Stimulated activated CD4-positive, alpha-beta T cell treated with anti-CD3 and anti-CD28 coated beads, TNF-alpha, amount 100 ng/mL, for 1 hour (primary cell): ENCODE measurements around the gene UTP11.
"Not testable (repeated sequence)": the region's sequence is repeated elsewhere in the genome, so short reads cannot be mapped to it uniquely, and the experiment has no call there.

Source experiments
- DNase-seq, 3 donors: peaks; one replicate each; pipeline ENCODE4 v3.0.0-alpha.2; 2020; ENCODE audit warnings: low read depth in 3 of 3, low spot score in 1 of 3

Gene UTP11

GRCh38 chr1:38027201-38028104, 14.9 kb downstream of the UTP11 start:
- DNase-seq, result no peak

DNA sequence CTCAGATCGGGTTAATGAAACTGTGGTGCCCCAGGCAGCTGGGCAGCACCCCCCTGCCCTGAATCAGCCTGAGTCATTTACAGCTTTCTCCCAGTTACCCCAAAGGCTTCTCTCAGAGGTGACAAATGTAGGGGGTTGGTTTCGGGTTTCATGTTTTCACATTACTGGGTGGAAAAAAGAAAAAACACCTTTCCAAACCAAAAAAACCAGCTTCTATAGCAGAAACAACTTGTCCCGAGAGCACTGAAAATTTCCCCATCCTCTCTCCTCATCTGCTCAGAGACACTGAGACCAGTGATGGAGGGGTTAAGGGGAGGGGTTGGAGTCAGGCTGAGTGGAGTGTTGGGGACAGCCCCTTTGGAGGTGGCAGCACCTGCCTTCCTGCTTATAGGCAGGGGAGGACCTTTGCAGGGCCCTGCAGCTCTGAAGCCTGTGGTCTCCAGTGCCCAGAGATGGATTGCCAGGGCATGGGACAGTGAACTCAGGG, 15.6 kb downstream of the UTP11 start:
- DNase-seq, result peak in 1 of 3 donors; percentile 51

DNA sequence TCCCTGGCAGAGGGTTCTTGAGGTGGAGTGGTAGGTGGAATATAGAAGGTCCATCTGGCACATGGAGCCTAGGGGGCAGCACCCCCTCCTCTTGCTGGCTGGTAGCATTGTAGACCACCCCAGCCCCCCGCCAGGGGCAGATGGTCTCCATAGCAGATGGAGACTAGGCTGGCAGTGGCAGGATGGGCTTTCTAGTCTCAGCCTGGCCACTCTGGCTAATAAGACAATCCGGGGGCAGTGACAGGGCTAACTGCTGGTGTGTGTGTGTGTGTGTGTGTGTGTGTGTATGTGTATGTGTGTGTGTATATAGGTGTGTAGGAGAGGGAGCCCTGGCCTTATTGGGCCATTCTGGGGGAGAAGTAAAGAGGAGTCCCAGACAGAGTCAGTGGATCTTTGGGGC, 16.1 kb downstream of the UTP11 start:
- no peak for DNase-seq

- DNase-seq, result no peak
Observed at GRCh38 chr1:38029081-38029681, 16.6 kb downstream of the UTP11 start.

- peak in 1 of 3 donors; percentile 62 for DNase-seq
Observed at GRCh38 chr1:38029685-38030511, 17.4 kb downstream of the UTP11 start.

- DNase-seq, result no peak
Observed at GRCh38 chr1:38030596-38031512, 18.3 kb downstream of the UTP11 start.

DNA sequence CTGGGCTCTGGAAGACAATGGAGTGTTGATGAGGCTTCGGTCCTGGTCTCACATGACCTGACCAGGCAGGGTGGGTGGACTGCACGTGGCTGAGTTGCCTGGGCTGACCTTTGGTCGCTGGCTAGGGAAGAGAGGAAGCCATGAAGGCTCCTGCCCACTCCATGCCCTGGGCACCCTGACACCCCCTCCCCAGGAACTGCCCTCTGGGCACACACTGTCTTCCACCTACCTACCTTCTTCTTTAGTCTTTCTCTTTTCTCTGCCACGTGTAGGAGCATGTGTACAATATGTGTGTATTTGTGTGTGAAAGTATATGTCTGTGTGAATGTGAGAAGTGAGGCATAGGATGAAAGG, 19.0 kb downstream of the UTP11 start:
- no peak for DNase-seq

DNA sequence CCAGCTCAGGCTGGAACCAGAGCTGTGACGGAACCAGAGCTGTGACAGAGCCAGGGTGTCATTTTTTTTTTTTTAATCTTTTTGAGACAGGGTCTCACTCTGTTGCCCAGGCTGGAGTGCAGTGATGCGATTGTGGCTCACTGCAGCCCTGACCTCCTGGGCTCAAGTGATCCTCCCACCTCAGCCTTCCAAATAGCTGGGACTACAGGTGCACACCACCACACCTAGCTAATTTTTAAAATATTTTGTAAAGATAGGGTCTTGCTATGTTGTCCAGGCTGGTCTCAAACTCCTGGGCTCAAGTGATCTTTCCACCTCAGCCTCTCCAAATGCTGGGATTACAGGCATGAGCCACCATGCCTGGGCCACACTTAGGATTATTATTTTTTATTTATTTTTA, 20.5 kb downstream of the UTP11 start:
- DNase-seq, result not testable (repeated sequence)

DNA sequence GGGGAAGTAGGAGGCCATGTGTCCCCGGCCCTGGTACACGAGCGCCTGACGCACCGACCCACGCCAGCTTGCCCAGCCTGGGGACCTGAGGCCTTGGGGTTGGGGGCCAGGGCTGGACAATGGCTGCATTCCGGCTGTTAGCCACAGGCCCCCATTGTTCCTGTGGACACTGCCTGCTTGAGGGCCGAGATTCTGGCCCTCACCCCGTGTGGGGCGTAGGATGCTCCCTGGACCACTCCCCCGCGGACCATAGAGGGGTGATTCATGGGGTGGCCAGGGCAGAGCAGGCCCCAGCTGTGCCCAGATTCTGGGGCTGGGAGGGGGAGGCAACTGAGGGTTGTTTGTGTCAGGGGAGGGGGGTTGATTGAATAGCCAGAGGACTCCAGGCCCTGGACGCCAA, 22.3 kb downstream of the UTP11 start:
- DNase-seq, result no peak

DNA sequence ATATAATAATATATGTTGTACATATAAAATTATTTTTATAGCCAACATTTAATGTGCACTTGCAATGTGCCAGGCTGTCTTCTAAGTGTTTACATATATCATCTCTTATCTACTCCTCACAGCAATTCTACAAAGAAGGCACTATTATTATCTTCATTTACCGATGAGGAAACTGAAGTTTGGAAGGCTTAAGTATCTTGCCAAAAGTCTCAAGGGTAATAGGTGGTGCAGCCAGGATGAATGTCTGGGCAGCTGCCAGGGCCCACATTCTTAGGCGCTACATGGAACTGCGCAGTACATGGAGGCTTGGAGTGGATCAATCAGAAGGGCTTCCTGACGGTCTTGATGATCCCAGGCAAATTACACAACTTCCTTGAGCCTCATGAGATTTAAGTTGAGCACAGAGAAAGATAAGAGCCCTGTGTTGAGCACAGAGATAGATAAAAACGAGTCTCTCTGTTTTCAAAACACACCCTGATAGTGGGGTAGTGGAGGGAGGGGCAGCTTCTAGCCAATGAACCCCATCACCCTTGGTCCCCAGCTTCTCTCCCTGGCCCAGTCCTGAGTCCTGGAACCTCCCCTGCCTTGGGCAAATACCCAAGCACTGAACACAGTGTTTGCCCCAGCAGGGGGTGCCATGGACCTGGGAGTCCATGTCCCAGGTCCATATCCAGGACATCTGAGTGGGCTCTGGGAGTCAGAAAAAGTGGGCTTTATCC, 24.8 kb downstream of the UTP11 start:
- DNase-seq, result no peak

DNA sequence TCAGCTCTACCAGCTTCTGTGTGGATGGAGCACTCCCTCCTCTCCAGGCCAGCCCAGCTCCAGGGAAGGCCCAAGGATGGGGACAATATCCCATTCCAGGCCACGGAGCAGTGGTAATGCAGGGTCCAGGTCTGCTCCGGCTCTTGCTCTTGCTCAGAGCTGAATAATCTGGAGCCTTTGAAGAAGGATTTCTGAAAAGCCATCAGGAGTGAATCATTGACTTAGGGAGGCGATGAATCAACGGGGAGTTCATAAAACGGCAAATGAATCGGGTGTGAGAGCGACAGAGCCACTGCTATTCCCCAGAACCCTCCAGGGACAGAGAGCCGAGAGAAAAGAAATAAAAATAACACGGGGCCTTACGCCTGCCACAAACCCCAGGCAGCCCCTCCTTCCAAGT, 26.3 kb downstream of the UTP11 start:
- no peak for DNase-seq

GRCh38 chr1:38039331-38040088, 27.0 kb downstream of the UTP11 start:
- DNase-seq, result no peak

DNA sequence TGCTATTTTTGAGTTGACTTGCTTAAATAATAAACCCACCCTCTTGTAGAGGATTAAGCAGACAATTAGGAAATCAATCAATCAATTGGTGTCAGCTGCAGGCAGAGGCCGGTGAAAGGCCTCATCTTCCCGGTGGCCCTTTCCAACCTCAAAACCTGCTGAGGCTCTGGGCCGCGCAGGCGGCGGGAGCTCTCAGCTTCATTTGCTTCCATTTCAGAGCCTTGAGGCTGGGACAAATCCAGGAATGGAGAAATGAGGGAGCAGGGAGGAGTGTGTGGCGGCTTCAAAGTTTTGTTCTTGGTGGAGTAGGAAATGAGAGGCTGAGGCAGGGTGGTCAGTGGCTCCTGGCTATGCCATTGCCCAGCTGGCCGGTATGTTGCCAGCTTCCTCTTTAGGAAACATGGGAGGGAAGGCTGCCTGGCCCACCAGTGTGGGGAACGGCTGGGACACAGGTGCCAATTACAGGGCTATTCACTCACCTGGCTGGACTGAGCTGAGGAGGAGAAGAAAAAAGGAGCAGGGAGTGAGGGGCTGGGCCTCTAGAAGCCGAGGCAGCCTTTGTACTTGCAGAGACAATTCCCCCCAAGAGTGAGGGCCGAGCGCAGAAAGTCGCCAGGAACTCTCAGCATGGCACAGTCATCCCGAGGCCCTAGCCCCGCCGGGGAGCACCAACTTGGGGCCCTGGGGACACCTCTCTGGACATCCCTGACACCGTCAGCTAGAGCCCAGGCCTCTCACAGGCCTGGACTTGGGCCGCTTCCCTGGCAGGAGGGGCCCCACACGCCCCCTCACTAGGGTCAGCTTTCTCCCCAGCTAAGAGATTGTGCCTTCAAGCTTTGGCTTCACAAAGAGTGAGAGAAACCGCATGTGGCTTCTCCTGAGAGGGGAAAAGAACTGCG, 29.7 kb downstream of the UTP11 start:
- no peak for DNase-seq

DNA sequence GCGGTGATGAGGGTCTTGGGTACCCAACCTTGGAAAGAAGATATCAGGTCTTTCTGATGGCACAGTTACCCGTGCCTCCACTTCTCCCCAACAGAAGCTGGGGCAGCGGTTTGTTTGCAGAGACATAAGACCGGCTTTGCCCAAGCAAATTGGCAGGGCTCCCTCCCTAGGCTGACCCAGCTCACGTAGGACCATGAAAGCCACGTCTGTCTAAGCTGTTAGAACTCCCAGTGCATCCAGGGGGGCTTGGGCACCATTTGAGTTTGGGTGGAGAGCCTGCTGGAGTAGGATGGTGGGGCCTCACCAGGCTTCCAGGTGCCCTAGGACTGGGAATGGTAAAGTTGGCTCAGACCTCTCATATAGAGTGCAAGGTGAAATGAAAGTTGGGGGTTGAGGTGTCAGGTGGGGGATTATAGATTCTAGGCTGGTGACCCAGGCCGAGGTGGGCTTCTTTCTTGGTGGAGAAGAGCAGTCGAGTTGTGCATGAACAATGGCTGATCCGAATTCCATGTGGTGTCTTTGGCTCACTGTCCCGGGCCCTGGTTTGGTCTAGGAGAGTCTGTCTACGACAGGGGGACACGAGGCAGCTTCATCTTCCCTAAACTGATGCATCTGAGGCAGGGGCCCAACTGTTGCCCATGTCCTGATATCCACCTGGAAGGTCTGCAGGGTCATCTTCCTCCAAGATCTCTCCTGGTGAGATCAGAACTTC, 30.7 kb downstream of the UTP11 start:
- no peak for DNase-seq

- DNase-seq, result no peak
Observed at GRCh38 chr1:38044221-38045215, 32.0 kb downstream of the UTP11 start.
